GM21723 (cell line): ENCODE data around the gene KATNIP.
"Not testable (repeated sequence)": the region's sequence is repeated elsewhere in the genome, so short reads cannot be mapped to it uniquely, and the experiment has no call there.

ENCODE experiments used
- ATAC-seq: cut with Tn5 transposase; IDR thresholded peaks from one replicate; pipeline ENCODE4 v1.9.1; 2021; ENCODE audit warnings: mild to moderate bottlenecking, moderate library complexity; ENCODE audit not compliant: unreplicated experiment

The KATNIP gene

GRCh38 chr16:27534256-27534655 lies 15.7 kb upstream of the KATNIP start:
- ATAC-seq, result no peak

- no peak for ATAC-seq
These were observed 11.4 kb upstream of the KATNIP start for GRCh38 chr16:27538528-27538927.

GRCh38 chr16:27539120-27539519 lies 10.8 kb upstream of the KATNIP start:
- ATAC-seq, result no peak

- no peak for ATAC-seq
These were observed 10.3 kb upstream of the KATNIP start for GRCh38 chr16:27539636-27540035.

GRCh38 chr16:27543801-27544200 lies 6.1 kb upstream of the KATNIP start:
- no peak for ATAC-seq

GRCh38 chr16:27544671-27545070 lies 5.3 kb upstream of the KATNIP start:
- ATAC-seq, result no peak

- ATAC-seq, result no peak
These were observed 2.8 kb upstream of the KATNIP start for GRCh38 chr16:27547134-27547533.

- ATAC-seq, result no peak
These were observed 2.1 kb upstream of the KATNIP start for GRCh38 chr16:27547851-27548250.

GRCh38 chr16:27549464-27549745 lies 539 bp upstream of the KATNIP start:
- peak; percentile 37 for ATAC-seq

GRCh38 chr16:27550582-27550920 lies 607 bp downstream of the KATNIP start:
- no peak for ATAC-seq

GRCh38 chr16:27551036-27551435 lies 1.1 kb downstream of the KATNIP start:
- ATAC-seq, result no peak

- ATAC-seq, result no peak
These were observed 6.5 kb downstream of the KATNIP start for GRCh38 chr16:27556471-27556870.

- ATAC-seq, result no peak
These were observed 8.5 kb downstream of the KATNIP start for GRCh38 chr16:27558434-27558833.

- no peak for ATAC-seq
These were observed 9.0 kb downstream of the KATNIP start for GRCh38 chr16:27558932-27559331.

GRCh38 chr16:27561216-27561615 lies 11.3 kb downstream of the KATNIP start:
- ATAC-seq, result no peak

- no peak for ATAC-seq
These were observed 14.3 kb downstream of the KATNIP start for GRCh38 chr16:27564224-27564623.

GRCh38 chr16:27566417-27566816 lies 16.5 kb downstream of the KATNIP start:
- ATAC-seq, result no peak

GRCh38 chr16:27568077-27568476 lies 18.1 kb downstream of the KATNIP start:
- no peak for ATAC-seq

- ATAC-seq, result not testable (repeated sequence)
These were observed 21.0 kb downstream of the KATNIP start for GRCh38 chr16:27570986-27571385.

GRCh38 chr16:27571433-27572326 lies 21.7 kb downstream of the KATNIP start:
- no peak for ATAC-seq

GRCh38 chr16:27572711-27573110 lies 22.8 kb downstream of the KATNIP start:
- ATAC-seq, result no peak

- ATAC-seq, result no peak
These were observed 26.8 kb downstream of the KATNIP start for GRCh38 chr16:27576729-27577128.
